ENCODE results near the gene DESI1.
"Not testable (repeated sequence)": the region's sequence is repeated elsewhere in the genome, so short reads cannot be mapped to it uniquely, and the experiment has no call there.

Gene DESI1

DNA sequence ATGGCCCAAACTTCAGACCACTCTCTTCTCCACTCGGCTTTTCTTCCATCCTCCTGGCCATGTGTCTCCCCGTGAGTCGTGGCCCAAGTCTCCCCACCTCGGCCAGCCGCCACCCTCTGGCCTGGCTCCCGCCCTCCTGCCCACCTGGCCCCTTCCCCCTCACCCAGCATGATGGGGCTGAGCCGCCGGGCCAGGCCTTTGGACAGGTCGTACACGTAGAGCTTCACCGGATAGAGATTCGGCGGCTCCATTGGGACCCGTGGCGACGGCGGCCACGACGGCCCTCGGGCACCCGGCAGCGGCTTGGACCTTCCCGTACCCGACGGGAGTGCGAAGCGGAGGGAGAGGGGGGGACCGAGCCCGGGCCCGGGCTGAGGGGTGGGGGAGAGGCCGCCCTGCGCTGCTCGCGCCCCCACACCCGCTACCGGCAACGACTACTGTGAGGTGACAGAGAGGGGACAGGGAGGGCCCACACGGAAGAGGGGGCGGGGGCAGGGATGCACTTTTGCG is at the start of gene DESI1:
Gene DESI1 (minus strand): TSS at position 455 of the 510 bp plus-strand sequence. CDS start 204 bp downstream, at position 251.
- DNase-seq (ENCODE audit: low read depth in 2 of 2) = peak in 1 of 2 donors; percentile 5

DNA sequence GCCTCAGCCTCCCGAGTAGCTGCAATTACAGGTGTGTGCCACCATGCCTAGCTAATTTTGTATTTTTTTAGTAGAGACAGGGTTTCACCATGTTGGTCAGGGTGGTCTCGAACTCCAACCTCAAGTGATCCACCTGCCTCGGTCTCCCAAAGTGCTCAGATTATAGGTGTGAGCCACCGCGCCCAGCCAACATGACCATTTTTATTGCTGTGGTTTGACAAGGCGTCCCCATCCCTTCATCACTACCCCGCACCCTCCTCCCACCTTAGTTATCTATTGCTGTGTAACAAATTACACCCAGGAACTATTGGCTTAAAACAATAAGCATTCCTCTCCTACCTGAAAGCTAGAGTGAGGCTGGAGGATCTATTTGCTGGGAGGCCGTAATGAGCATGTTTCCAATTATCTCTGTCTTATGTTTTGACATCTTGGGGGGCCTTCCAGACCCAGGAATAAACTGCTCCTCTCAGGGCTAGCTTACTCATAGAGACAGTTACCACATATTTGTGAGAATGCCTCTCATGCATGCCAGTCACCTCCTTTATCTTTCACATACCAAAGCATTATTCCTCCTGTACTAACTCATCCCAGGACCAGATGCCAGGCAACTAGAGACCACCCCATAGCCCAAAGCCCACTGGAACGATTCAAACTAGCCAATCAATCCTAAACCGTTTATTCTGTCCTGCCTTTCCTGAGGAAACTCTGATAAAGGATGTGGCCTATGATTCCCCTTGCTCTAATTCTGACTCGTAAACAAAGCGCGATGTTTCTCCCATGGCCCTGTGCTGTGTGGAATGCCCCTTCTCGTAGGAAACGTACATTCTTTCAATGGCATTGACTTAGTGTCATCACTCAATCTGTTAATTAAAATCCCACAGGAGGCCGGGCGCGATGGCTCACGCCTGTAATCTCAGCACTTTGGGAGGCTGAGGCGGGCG is 48.4 kb upstream of the DESI1 start:
- no peak for DNase-seq (ENCODE audit: low read depth in 2 of 2)

DNA sequence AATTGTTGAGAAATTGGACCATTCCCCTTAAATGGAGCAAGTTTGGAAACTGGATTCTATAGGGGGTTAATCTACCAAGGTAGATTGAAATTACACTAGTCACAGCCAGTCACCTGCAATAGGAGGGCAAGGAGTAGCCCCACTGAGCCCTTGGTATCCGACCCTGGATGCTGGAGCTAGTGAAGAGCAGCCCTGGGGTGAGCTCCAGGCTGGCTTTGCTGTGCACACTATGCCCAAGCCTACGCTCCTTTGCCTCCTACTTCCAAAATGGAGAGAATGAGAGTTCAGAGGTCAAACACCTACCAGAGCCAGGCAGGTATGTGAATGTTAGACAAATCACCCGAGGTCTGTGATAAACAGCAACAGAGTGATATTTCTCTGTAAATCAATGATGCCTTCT is 44.1 kb upstream of the DESI1 start:
- DNase-seq (ENCODE audit: low read depth in 2 of 2) = no peak

DNA sequence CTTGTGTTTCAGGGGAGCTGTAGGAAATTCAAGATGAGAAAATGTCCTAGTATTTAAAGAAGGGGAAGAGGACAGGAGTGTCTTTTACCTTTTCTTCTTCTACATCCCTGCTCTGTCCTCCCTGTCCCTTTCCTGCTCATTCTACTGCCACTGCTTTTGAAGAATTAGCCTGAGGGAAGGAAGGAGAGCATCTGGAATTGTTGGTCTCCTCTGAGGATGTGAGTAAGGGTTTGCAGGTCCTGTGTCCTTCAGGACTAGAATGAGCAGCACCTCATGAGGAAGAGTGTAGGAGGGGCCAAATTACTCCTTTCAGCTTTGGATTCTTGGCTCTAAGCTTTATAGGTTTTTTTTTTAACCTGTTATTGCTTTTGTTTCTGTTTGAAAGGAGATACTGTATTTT is 43.6 kb upstream of the DESI1 start:
- DNase-seq (ENCODE audit: low read depth in 2 of 2) = no peak

DNA sequence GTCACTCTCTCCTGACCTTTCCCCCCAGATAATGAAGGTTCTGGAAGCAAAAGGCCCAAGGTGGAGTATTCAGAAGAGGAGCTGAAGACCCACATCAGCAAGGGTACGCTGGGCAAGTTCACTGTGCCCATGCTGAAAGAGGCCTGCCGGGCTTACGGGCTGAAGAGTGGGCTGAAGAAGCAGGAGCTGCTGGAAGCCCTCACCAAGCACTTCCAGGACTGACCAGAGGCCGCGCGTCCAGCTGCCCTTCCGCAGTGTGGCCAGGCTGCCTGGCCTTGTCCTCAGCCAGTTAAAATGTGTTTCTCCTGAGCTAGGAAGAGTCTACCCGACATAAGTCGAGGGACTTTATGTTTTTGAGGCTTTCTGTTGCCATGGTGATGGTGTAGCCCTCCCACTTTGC is 42.8 kb upstream of the DESI1 start:
- DNase-seq (ENCODE audit: low read depth in 2 of 2) = not testable (repeated sequence)

DNA sequence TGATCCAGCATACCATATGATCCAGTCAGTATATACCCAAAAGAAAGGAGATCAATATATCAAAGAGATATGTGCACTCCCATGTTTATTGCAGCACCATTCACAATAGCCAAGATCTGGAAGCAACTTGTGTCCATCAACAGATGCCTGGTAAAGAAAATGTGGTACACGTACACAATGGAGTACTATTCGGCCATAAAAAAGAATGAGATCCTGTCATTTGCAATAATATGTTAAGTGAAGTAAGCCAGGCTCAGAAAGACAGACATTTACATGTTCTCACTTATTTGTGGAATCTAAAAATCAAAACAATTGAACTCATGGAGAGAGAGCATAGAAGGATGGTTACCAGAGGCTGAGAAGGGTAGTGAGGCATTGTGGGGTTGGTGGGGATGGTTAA is 40.9 kb upstream of the DESI1 start:
- DNase-seq (ENCODE audit: low read depth in 2 of 2) = no peak

DNA sequence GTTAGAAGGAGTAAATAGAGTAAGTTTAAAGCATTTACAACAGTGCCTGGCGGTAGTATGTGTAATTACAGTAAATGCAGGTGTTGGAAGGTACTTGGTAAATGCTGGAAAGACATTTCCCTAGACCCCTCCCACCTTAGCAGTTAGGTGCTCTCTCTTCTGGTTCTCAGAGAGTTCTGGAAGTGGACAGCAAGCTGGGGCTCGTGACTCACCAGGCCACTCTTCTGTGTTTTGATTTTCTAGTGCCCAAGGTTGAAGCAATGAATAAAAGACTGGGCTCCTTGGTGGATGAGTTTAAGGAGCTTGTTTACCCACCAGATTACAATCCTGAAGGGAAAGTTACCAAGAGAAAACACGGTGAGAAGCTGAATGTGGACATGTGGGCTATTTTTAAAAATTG is 40.2 kb upstream of the DESI1 start:
- DNase-seq (ENCODE audit: low read depth in 2 of 2) = no peak

DNA sequence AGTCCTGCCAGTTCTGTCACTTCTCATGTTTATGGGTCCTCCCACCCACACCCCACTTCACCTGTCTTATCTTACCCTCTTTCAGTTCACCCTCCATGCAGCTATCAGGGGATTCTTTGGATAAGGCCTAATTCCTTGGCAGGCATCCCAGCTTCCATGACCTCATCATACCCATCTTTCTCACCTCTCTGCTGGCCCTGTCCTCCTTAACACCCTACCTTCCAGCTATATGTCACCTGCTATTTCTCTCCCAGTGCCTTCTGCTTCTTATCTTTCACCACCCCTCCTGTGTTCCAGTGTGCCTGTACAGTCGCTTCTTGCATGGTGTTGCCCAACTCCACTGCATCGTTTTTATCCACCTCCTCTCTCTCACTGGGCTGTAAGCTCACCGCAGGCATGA is 39.6 kb upstream of the DESI1 start:
- no peak for DNase-seq (ENCODE audit: low read depth in 2 of 2)

DNA sequence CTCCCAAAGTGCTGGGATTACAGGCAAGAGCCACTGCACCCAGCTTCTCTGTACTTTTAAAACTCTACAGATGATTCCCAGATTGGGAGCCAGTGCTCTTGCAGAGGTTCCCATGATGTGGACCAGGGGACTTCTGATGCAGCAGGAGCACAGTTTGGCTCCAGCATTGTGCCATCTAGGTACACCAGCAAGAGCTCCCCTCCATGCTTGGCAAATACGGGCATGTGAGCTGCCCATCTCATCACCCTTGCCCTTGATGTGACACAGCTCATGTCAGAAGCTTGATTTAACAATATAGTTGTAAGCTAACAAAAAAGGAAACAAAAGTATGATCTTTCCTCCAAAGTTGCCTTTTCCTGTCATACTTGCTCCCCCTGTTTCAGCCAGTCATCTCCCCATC is 39.1 kb upstream of the DESI1 start:
- DNase-seq (ENCODE audit: low read depth in 2 of 2) = no peak

DNA sequence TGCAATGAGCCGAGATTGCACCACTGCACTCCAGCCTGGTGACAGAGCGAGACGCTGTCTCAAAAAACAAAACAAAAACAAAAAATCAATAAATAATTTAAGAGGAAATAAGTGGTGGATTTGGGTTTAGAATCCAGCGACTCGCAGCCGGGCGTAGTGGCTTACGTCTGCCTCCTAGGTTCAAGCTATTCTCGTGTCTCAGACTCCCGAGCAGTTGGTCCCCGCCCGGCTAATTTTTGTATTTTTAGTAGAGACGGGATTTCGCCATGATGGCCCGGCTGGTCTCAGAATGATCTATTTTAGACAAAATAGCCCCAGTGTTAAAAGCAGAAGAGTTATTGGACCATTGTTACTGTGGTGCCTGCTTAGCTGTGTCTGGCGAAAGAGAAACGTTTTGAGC is 38.0 kb upstream of the DESI1 start:
- DNase-seq (ENCODE audit: low read depth in 2 of 2) = no peak

DNA sequence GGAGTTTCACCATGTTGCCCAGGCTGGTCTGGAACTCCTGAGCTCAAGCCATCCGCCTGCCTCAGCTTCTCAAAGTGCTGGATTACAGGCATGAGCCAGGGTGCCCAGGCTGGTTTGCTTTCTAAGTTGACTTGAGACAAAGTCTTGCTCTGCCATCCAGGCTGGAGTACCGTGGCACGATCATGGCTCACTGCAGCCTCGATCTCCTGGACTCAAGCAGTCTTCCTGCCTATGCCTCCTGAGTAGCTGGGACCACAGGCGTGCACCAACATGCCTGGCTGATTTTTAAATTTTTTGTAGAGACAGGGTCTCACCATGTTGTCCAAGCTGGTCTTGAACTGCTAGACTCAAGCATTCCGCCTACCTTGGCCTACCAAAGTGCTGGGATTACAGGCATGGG is 36.9 kb upstream of the DESI1 start:
- no peak for DNase-seq (ENCODE audit: low read depth in 2 of 2)

DNA sequence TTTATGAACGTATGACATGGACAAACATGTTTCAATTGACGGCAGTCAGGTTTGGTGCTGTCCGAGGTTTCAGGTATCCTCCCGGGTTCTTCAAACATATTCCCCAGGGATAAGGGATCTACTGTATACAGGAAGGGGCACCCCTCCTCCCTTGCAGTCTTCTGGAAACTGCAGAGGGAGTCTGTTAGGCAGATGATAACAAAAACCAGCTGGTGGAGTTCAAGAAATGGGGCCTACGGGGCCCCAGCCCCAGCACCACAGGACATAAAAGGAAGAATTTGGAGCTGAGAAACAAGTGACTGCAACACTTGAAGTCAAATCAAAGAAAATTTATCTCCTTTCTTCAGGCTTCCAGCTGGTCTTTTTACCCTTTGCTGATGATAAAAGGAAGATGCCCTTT is 35.7 kb upstream of the DESI1 start:
- no peak for DNase-seq (ENCODE audit: low read depth in 2 of 2)

DNA sequence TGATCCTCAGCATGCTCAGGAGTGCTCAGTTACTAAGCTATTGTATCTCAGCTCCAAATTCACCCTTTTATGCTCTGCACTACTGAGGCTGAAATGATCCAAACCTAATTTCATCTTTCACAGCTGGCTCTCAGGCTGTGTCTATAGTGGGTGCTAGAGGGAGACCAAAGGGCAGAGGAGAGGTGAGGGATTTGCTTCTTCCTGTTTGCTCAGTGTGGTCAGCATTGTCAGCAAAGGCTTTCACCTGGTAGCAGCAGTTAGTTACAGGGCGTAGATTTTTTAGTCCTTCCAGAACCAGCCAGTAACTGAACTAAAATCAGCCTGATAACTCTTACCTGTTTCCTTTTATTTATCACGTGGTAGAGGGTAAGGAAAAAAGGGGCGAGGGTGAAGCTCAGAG is 33.5 kb upstream of the DESI1 start:
- no peak for DNase-seq (ENCODE audit: low read depth in 2 of 2)

DNA sequence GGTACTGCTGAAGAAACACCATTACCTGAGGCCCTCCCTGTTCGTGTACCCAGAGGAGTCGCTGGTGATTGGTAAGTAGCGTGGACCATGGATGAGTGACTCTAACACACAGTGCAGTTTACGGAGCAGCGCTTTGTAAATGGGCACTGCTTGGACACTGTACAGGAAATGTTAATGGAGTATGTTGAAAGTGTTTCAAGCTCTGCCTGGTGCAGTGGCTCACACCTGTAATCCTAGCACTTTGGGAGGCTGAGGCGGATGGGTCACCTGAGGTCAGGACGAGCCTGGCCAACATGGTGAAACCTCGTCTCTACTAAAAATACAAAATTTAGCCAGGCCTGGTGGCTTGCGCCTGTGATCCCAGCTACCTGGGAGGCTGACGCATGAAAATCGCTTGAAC is 30.0 kb upstream of the DESI1 start:
- DNase-seq (ENCODE audit: low read depth in 2 of 2) = no peak

DNA sequence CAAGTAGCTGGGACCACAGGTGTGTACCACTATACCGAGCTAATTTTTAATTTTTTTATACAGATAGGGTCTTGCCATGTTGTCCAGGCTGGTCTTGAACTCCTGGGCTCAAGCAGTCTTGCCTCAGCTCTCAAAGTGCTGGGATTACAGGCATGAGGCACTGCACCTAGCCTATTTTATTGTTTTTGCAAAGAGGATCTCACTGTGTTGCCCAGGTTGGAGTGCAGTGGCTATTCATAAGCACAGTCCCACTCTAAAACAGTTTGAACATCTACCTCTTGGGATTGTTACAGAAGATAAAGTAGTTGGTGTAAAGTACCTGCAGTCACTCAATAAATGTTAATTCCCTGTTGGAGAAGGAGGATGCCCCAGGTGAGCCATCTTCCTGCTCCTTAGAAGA is 29.4 kb upstream of the DESI1 start:
- DNase-seq (ENCODE audit: low read depth in 2 of 2) = no peak

DNA sequence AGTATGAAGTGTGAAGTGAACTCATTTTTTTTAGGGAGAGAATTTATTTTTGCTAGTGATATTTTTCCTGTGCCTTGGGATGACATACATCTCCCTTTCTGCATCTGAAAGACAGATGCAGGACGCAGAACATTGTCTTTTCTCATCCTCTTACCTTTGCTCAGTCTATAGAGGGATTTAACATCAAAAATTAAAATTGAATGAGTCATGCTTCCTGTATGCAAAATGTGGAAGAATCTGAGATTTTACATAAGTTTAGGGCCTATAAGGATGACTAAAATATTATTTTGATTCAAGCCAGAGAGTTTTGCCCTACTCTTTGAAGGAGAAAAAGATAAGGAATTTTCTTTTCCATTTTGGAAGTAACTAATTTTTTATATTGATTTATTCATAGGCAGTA is 27.6 kb upstream of the DESI1 start:
- no peak for DNase-seq (ENCODE audit: low read depth in 2 of 2)

DNA sequence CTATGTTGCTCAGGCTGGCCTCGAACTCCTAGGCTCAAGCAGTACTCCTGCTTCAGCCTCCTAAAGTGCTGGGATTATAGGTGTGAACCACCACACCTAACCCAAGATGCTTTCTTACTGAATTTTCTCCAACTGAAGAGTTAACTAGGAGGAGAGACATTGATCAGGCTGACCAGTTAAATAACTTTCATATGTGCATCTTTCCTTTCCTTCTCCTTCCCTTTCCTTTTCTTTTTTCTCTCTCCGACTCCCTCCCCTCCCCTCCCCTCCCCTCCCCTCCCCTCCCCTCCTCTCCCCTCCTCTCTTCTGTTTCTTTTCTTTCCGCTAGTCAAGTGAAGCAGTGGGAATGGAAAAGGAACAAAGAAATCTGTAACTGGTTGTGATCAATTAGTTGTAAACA is 26.9 kb upstream of the DESI1 start:
- DNase-seq (ENCODE audit: low read depth in 2 of 2) = no peak

DNA sequence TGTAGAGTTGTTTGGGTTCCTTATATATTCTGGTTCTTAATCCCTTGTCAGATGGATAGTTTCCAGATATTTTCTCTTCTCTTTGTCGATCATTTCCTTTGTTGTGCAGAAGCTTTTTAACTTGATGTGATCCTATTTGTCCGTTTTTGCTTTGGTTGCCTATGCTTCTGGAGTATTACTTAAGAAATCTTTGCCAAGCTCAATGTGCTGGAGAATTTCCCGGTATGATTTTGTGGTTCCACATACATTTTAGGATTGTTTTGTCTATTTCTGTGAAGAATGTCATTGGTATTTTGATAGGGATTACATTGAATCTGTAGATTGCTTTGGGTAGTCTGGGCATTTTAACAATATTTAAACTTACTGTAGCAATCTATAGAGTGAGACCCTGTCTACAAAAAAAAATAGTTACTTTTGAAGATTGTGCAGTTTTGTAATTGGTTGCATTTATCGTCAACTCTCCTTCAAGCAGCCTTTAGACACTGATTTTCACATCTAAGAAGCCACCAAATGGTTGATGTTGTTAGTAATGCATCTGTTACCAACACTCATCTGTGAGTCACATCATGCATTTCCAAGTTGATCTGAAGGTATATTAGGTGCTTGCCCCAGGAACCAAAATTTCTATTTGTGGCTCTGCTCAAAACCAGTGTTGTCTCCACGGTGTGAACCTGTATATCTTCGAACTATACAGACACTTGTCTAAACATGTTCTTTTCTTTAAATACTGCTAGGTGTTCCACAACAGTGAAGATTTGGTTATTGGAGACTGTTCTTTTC is 21.7 kb upstream of the DESI1 start:
- DNase-seq (ENCODE audit: low read depth in 2 of 2) = no peak

DNA sequence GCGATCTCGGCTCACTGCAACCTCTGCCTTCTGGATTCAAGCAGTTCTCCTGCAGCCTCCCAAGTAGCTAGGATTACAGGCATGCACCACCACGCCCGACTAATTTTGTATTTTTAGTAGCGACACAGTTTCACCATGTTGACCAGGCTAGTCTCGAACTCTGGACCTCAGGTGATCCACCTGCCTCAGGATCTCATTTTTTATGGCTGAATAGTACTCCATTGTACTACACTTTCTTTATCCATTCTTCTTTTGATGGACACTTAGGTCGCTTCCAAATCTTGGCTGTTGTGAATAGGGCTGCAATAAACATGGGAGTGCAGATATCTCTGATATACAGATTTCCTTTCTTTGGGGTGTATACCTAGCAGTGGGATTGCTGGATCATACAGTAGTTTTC is 21.0 kb upstream of the DESI1 start:
- no peak for DNase-seq (ENCODE audit: low read depth in 2 of 2)

DNA sequence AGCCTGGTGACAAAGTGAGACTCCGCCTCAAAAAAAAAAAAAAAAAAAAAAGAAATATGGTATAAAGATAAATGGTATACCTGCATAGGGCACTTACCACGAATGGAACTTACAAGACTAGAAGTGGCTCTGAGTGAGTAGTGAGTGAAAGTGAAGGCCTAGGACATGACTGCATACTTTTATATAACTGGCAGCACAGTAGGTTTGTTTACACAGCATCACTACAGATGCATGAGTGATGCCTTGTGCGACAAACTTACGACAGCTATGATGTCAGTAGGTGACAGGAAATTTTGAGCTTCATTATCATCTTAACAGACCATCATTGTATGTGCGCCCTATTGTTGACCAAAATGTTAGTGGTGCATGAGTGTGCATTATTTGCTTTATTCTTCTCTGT is 17.9 kb upstream of the DESI1 start:
- DNase-seq (ENCODE audit: low read depth in 2 of 2) = no peak

DNA sequence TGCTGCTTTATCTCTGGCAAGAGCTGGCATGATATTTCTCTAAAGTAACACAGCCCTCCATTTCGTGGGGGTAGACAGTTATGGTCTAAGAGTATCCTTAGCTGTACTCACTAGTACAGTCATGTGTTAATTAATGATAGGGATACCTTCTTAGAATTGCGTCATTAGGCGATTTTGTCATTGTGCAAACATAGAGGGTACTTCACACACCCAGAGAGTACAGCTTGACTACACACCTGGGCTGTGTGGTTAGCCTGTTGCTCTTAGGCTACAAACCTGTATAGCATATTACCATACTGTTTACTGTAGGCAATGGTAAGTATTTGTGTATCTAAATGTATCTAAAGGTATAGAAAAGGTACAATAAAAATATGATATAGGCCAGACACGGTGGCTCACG is 17.3 kb upstream of the DESI1 start:
- no peak for DNase-seq (ENCODE audit: low read depth in 2 of 2)

DNA sequence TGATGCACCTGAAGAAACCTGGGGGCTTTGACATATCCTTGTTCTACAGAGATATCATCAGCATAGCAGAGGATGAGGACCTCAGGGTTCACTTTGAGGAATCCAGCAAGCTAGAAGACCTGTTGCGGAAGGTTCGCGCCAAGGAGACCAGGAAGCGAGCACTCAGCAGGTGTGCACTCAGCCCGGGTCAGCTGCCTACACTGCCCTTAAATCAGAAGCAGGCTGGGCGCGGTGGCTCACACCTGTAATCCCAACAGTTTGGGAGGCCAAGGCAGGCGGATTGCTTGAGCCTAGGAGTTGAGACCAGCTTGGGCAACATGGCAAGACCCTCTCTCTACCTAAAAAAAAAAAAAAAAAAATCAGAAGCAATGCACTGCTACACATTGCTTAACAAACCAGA is 16.8 kb upstream of the DESI1 start:
- DNase-seq (ENCODE audit: low read depth in 2 of 2) = not testable (repeated sequence)

DNA sequence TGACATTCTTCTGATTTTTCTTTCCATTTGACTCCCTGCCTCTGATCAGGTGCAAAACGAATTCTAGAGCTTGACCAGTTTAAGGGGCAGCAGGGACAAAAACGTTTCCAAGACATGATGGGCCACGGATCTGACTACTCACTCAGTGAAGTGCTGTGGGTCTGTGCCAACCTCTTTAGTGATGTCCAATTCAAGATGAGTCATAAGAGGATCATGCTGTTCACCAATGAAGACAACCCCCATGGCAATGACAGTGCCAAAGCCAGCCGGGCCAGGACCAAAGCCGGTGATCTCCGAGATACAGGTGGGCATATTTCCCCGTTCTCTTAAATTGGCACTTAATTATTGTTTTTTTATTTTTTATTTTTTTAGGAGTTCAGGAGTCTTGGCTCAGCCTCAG is 15.6 kb upstream of the DESI1 start:
- no peak for DNase-seq (ENCODE audit: low read depth in 2 of 2)
